H1 (cell line): Measurements from ENCODE around the gene TENT5D. TPM values are rescaled to one million over a fixed set of nuclear protein-coding genes. Genes with fewer than 3 reads are reported as not detected.

Experiments
- CTCF ChIA-PET: fragments of 300-600 bp; sonication (Branson Sonifier 250); formaldehyde crosslinking; loops from one replicate; lab custom pipeline; 2021; ENCODE audit not compliant: partially characterized antibody; lab: Charles Lee
- POLR2A ChIA-PET: fragments of 300-600 bp; sonication (Branson Sonifier 250); formaldehyde crosslinking; loops from one replicate; lab custom pipeline; 2021; ENCODE audit warnings: inconsistent platforms; ENCODE audit not compliant: partially characterized antibody; lab: Charles Lee
- DNase-seq, 2 experiments: peaks; one replicate each; pipeline versions ENCODE4 v3.0.0 to v3.0.0-alpha.2; 2010 to 2022; ENCODE audit warnings: low spot score in 2 of 2, low read depth in 1 of 2, mixed read lengths in 1 of 2
- FAIRE-seq: peaks from 2 replicates; lab custom pipeline; 2011; peaks lifted over from hg19 to GRCh38; lab: Jason Lieb, UNC
- H2AFZ ChIP-seq: 2 replicates; pipeline ENCODE4 v1.8.1; 2012; ENCODE audit warnings: low read length, inconsistent platforms
- H2AK5ac ChIP-seq: 2 replicates; pipeline ENCODE4 v1.6.1; 2013; ENCODE audit warnings: low read depth, low read length
- H2BK120ac ChIP-seq: replicated peaks from 2 replicates; pipeline ENCODE3; 2013; ENCODE audit warnings: low read depth, low read length, inconsistent platforms
- H2BK12ac ChIP-seq: 2 replicates; pipeline ENCODE4 v1.6.1; 2013; ENCODE audit warnings: low read depth, low read length
- H2BK15ac ChIP-seq: 2 replicates; pipeline ENCODE4 v1.6.1; 2013; ENCODE audit warnings: low read length
- H2BK20ac ChIP-seq: 2 replicates; pipeline ENCODE4 v1.6.1; 2013; ENCODE audit warnings: low read length
- H2BK5ac ChIP-seq: 2 replicates; pipeline ENCODE4 v1.6.1; 2013; ENCODE audit warnings: low read depth, low read length
- H3K14ac ChIP-seq: 2 replicates; pipeline ENCODE4 v1.6.1; 2013; ENCODE audit warnings: inconsistent platforms; ENCODE audit not compliant: insufficient read length
- H3K18ac ChIP-seq: 2 replicates; pipeline ENCODE4 v1.6.1; 2013; ENCODE audit warnings: low read length; ENCODE audit errors: extremely low read depth
- H3K23ac ChIP-seq: 2 replicates; pipeline ENCODE4 v1.6.1; 2013; ENCODE audit warnings: inconsistent platforms; ENCODE audit not compliant: insufficient read length
- H3K23me2 ChIP-seq: 2 replicates; pipeline ENCODE4 v1.6.1; 2013; ENCODE audit warnings: low read depth, low read length
- H3K27ac ChIP-seq: 2 replicates; pipeline ENCODE4 v1.6.1; 2011; ENCODE audit warnings: low read depth, low read length, inconsistent platforms
- H3K27me3 ChIP-seq, 4 experiments: replicated peaks in 1 of 4; 1 replicate in 1 of 4; 2 replicates in 3 of 4; pipeline versions ENCODE4 v1.6.1 to v1.8.1; 2011 to 2013; ENCODE audit warnings: low read length in 3 of 4, mild to moderate bottlenecking in 3 of 4, inconsistent platforms in 2 of 4, mixed read lengths in 2 of 4, moderate library complexity in 1 of 4; ENCODE audit not compliant: control insufficient read depth in 3 of 4, insufficient read depth in 3 of 4; ENCODE audit errors: extremely low read depth in 1 of 4
- H3K36me3 ChIP-seq, 4 experiments: 2 replicates each; pipeline versions ENCODE4 v1.6.1 to v1.8.1; 2011 to 2013; ENCODE audit warnings: mild to moderate bottlenecking in 4 of 4, low read length in 3 of 4, moderate library complexity in 2 of 4, control low read depth in 1 of 4, inconsistent platforms in 1 of 4; ENCODE audit not compliant: insufficient read depth in 4 of 4, control insufficient read depth in 2 of 4
- H3K4ac ChIP-seq: replicated peaks from 2 replicates; pipeline ENCODE3; 2013; ENCODE audit warnings: low read length, low read depth, mixed read lengths, inconsistent platforms; ENCODE audit not compliant: insufficient read length
- H3K4me1 ChIP-seq, 4 experiments: replicated peaks in 1 of 4; 1 replicate in 1 of 4; 2 replicates in 3 of 4; pipeline versions ENCODE4 v1.6.1 to v1.8.1; 2011 to 2013; ENCODE audit warnings: low read length in 3 of 4, inconsistent platforms in 2 of 4, mixed read lengths in 1 of 4; ENCODE audit not compliant: insufficient read depth in 4 of 4, control insufficient read depth in 3 of 4
- H3K4me2 ChIP-seq, 2 experiments: 2 replicates each; pipeline versions ENCODE4 v1.6.1 to v1.8.1; 2011 to 2013; ENCODE audit warnings: low read depth in 2 of 2, low read length in 2 of 2, control low read depth in 1 of 2, inconsistent platforms in 1 of 2, mild to moderate bottlenecking in 1 of 2; ENCODE audit not compliant: insufficient read depth in 1 of 2
- H3K4me3 ChIP-seq, 4 experiments: fragments of 200-600, 300-600 bp in 1 of 4; sonication (generic), shearing (Covaris generic), sonication (Bioruptor Twin) in 1 of 4; 2 replicates each; pipeline versions ENCODE4 v1.5.1 to v1.8.1; 2011 to 2016; ENCODE audit warnings: low read length in 4 of 4, low read depth in 3 of 4, control low read depth in 2 of 4, inconsistent platforms in 2 of 4, mild to moderate bottlenecking in 2 of 4, mixed read lengths in 1 of 4, moderate library complexity in 1 of 4; ENCODE audit not compliant: insufficient read depth in 2 of 4; ENCODE audit errors: extremely low read depth in 1 of 4
- H3K56ac ChIP-seq: replicated peaks from 2 replicates; pipeline ENCODE3; 2013; ENCODE audit warnings: low read depth, mild to moderate bottlenecking, mixed read lengths, low read length, inconsistent platforms; ENCODE audit not compliant: insufficient read length
- H3K79me1 ChIP-seq: 2 replicates; pipeline ENCODE4 v1.6.1; 2013; ENCODE audit warnings: low read depth, low read length, control low read depth
- H3K79me2 ChIP-seq, 2 experiments: 2 replicates each; pipeline versions ENCODE4 v1.6.1 to v1.8.1; 2012 to 2013; ENCODE audit warnings: low read length in 2 of 2, mild to moderate bottlenecking in 2 of 2, inconsistent platforms in 1 of 2; ENCODE audit not compliant: insufficient read depth in 2 of 2, control insufficient read depth in 1 of 2
- H3K9ac ChIP-seq, 4 experiments: replicated peaks in 1 of 4; 1 replicate in 1 of 4; 2 replicates in 3 of 4; pipeline versions ENCODE4 v1.6.1 to v1.8.1; 2011 to 2013; ENCODE audit warnings: low read depth in 3 of 4, low read length in 3 of 4, control low read depth in 2 of 4, mild to moderate bottlenecking in 2 of 4, moderate library complexity in 2 of 4, inconsistent platforms in 1 of 4; ENCODE audit errors: extremely low read depth in 1 of 4
- H3K9me3 ChIP-seq, 2 experiments: 2 replicates each; pipeline versions ENCODE4 v1.6.1 to v1.8.1; 2012 to 2013; ENCODE audit warnings: mild to moderate bottlenecking in 2 of 2, moderate library complexity in 2 of 2, control low read depth in 1 of 2, inconsistent platforms in 1 of 2, low read depth in 1 of 2, low read length in 1 of 2, mixed read lengths in 1 of 2; ENCODE audit not compliant: insufficient read depth in 2 of 2
- H4K20me1 ChIP-seq, 2 experiments: replicated peaks in 1 of 2; 2 replicates each; pipeline versions ENCODE3 to v1.8.1; 2011 to 2013; ENCODE audit warnings: inconsistent platforms in 2 of 2, low read length in 2 of 2, mild to moderate bottlenecking in 1 of 2; ENCODE audit not compliant: insufficient read depth in 2 of 2, control insufficient read depth in 1 of 2
- H4K5ac ChIP-seq: 2 replicates; pipeline ENCODE4 v1.6.1; 2013; ENCODE audit warnings: low read length, low read depth, mixed read lengths, inconsistent platforms; ENCODE audit not compliant: insufficient read length
- H4K8ac ChIP-seq: 2 replicates; pipeline ENCODE4 v1.8.0; 2013; ENCODE audit warnings: mild to moderate bottlenecking, moderate library complexity, low read length, inconsistent platforms; ENCODE audit not compliant: insufficient read depth; ENCODE audit errors: extremely low read depth
- H4K91ac ChIP-seq: replicated peaks from 2 replicates; pipeline ENCODE3; 2013; ENCODE audit warnings: low read length, mixed read lengths, inconsistent platforms; ENCODE audit not compliant: insufficient read length
- BCL11A ChIP-seq, 2 experiments: IDR thresholded peaks; one replicate each; pipeline ENCODE4 v1.6.1; 2011; ENCODE audit warnings: low read depth in 2 of 2, low read length in 2 of 2, mild to moderate bottlenecking in 2 of 2
- CBX8 ChIP-seq: fragments of 300-800, 300-1000 bp; sonication (generic); IDR thresholded peaks from 2 replicates; pipeline ENCODE4 v1.7.1; 2016; ENCODE audit warnings: low read depth, low read length, borderline replicate concordance
- CEBPB ChIP-seq: IDR thresholded peaks from 2 replicates; pipeline ENCODE4 v1.6.1; 2012; ENCODE audit warnings: low read depth, low read length
- GTF2F1 ChIP-seq: IDR thresholded peaks from 2 replicates; pipeline ENCODE4 v1.6.1; 2012; ENCODE audit warnings: low read depth, low read length, improper control_type of control experiment, borderline replicate concordance
- HDAC6 ChIP-seq: IDR thresholded peaks from one replicate; pipeline ENCODE4 v1.7.1; 2012; ENCODE audit warnings: low read depth, mild to moderate bottlenecking, inconsistent platforms, low read length, moderate library complexity
- JUND ChIP-seq: IDR thresholded peaks from 2 replicates; pipeline ENCODE4 v1.6.1; 2011; ENCODE audit warnings: mild to moderate bottlenecking, improper control_type of control experiment, low read length
- KDM4A ChIP-seq: IDR thresholded peaks from one replicate; pipeline ENCODE4 v1.7.1; 2012; ENCODE audit warnings: low read depth, mild to moderate bottlenecking, moderate library complexity, low read length, inconsistent platforms; ENCODE audit not compliant: severe bottlenecking
- RNF2 ChIP-seq: fragments of 200-900, 300-1000 bp; sonication (generic); IDR thresholded peaks from 2 replicates; pipeline ENCODE4 v1.7.1; 2016; ENCODE audit warnings: borderline replicate concordance, low read depth, mild to moderate bottlenecking, antibody characterized with exemption, low read length; ENCODE audit not compliant: poor library complexity, severe bottlenecking; ENCODE audit errors: missing control alignments
- RXRA ChIP-seq: IDR thresholded peaks from 2 replicates; pipeline ENCODE4 v1.6.1; 2011; ENCODE audit warnings: low read depth, mild to moderate bottlenecking, low read length, moderate library complexity; ENCODE audit not compliant: insufficient read depth
- SIRT6 ChIP-seq: IDR thresholded peaks from one replicate; pipeline ENCODE4 v1.7.1; 2012; ENCODE audit warnings: low read length, inconsistent platforms
- SP1 ChIP-seq: IDR thresholded peaks from 2 replicates; pipeline ENCODE4 v1.6.1; 2011; ENCODE audit warnings: low read depth, low read length
- SP4 ChIP-seq: IDR thresholded peaks from 2 replicates; pipeline ENCODE4 v1.6.1; 2012; ENCODE audit warnings: low read length, inconsistent platforms
- TBP ChIP-seq: IDR thresholded peaks from 2 replicates; pipeline ENCODE4 v1.6.1; 2011; ENCODE audit warnings: low read depth, low read length, improper control_type of control experiment
- USF2 ChIP-seq: IDR thresholded peaks from 2 replicates; pipeline ENCODE4 v1.6.1; 2011; ENCODE audit warnings: low read length, improper control_type of control experiment
- YY1 ChIP-seq: IDR thresholded peaks from 2 replicates; pipeline ENCODE4 v1.6.1; 2011; ENCODE audit warnings: low read depth, mild to moderate bottlenecking, low read length
- WGBS, 2 experiments: shearing (Covaris generic) in 1 of 2; methylation state at CpG; one replicate each; pipeline versions ENCODE4 v1.1.6 to v1.1.7; 2013 to 2015; ENCODE audit warnings: low lambda C conversion rate in 2 of 2, mixed read lengths in 2 of 2, inconsistent platforms in 1 of 2, low coverage in 1 of 2, missing lambda C conversion rate in 1 of 2; ENCODE audit not compliant: insufficient replicate concordance in 2 of 2, insufficient coverage in 1 of 2, insufficient read length in 1 of 2; ENCODE audit errors: extremely low coverage in 1 of 2, missing lambda C conversion rate in 1 of 2; 5-methylcytosine and 5-hydroxymethylcytosine counted together
- polyA plus RNA-seq, 7 experiments: library from polyadenylated mRNA; depleted of rRNA in 3 of 7; stranded (reverse) in 5 of 7; unstranded in 2 of 7; fragments of >200 nt in 5 of 7; fragments of 200-250 nt in 2 of 7; gene quantifications; 1 replicate in 5 of 7; 2 replicates in 1 of 7; 4 replicates in 1 of 7; pipeline versions ENCODE4 v1.2.1 to v1.2.3, GENCODE V29; 2011 to 2013; ENCODE audit warnings: missing spikeins in 2 of 7, mixed read lengths in 2 of 7
- total RNA-seq: library from RNA; stranded (reverse); fragmentation: NEBNext Ultra II Directional; extraction: Animal tissue kit (Norgen Biotek cat#: 25700); gene quantifications from 2 replicates; pipeline ENCODE4 v1.2.1, GENCODE V29; 2021

TENT5D gene
- total and polyA plus RNA-seq, 2 of the 8 experiments (the other 6 are each of a cell fraction or from before 2014, with no cell fraction given) = not detected

GRCh38 chrX:80412042-80412441, 8.2 kb upstream of the TENT5D start:
- Histone ChIP-seq H3K14ac (no peak overlapping the region), H3K36me3 (no peaks in the 10 kb centered on the region), H2BK20ac (no peak overlapping the region), H2BK15ac (no peak overlapping the region), H3K56ac (no peak overlapping the region), H3K79me1 (no peaks in the 10 kb centered on the region), H4K5ac (no peak overlapping the region), H3K27ac (no peak overlapping the region), H2BK12ac (no peak overlapping the region), H3K4me1 (no peaks in the 10 kb centered on the region), H2BK5ac (no peak overlapping the region), H3K4me3 (no peak overlapping the region), H3K18ac (no peak overlapping the region), H4K8ac (no peak overlapping the region), H3K4ac (no peak overlapping the region), H4K20me1 (no peaks in the 10 kb centered on the region), H3K9me3 (no peaks in the 10 kb centered on the region; a peak in 1 of 4 replicates), H3K9ac (no peak overlapping the region), H2AK5ac (no peak overlapping the region), H3K23me2 (no peaks in the 10 kb centered on the region), H3K27me3 (no peaks in the 10 kb centered on the region), H3K4me2 (no peak overlapping the region), H2BK120ac (no peak overlapping the region), H2AFZ (no peak overlapping the region), H3K23ac (no peak overlapping the region), H3K79me2 (no peaks in the 10 kb centered on the region), H4K91ac (no peak overlapping the region)
- FAIRE-seq = no peak
- WGBS, 2 experiments = 68% methylated on average over 6 of the region's 6 CpGs; no CpG with 5 or more reads in 1 of the 2 experiments
- ChIA-PET POLR2A (no interaction called here), CTCF (no interaction called here)
- DNase-seq = no peak
- no peak for TF ChIP-seq SP1
- TF ChIP-seq BCL11A (IDR thresholded peaks at IDR 0.05; ENCODE audit: low read depth in 2 of 2, low read length in 2 of 2) = no peak
- no peak for TF ChIP-seq KDM4A
- no peak for TF ChIP-seq RXRA
- no peak for TF ChIP-seq RNF2
- TF ChIP-seq JUND = no peak
- no peak for TF ChIP-seq CEBPB
- no peak for TF ChIP-seq SP4
- no peak for TF ChIP-seq USF2
- TF ChIP-seq TBP = no peak
- TF ChIP-seq CBX8 = no peak
- TF ChIP-seq SIRT6 = no peak
- no peak for TF ChIP-seq YY1
- TF ChIP-seq GTF2F1 = no peak
- TF ChIP-seq HDAC6 = no peak
